ACC112 (cell line): Measurements from ENCODE around the gene TFAP2D.

ENCODE experiments used
- H2AFZ ChIP-seq: fragments of 200-600 bp; sonication (generic); one replicate; pipeline ENCODE4 v1.6.0; 2017; ENCODE audit warnings: antibody characterized with exemption, low read length; ENCODE audit not compliant: unreplicated experiment
- H3K27ac ChIP-seq: fragments of 200-600 bp; sonication (generic); 2 replicates; pipeline ENCODE4 v1.5.1; 2014; ENCODE audit warnings: low read depth, mild to moderate bottlenecking, antibody characterized with exemption, low read length, moderate library complexity
- H3K27me3 ChIP-seq: fragments of 200-600 bp; sonication (generic); 2 replicates; pipeline ENCODE4 v1.6.1; 2014; ENCODE audit warnings: mild to moderate bottlenecking, antibody characterized with exemption, low read length, moderate library complexity, mixed read lengths; ENCODE audit not compliant: insufficient read depth
- H3K36me3 ChIP-seq: fragments of 200-600 bp; sonication (generic); 2 replicates; pipeline ENCODE4 v1.6.1; 2016; ENCODE audit warnings: mild to moderate bottlenecking, antibody characterized with exemption, low read length, moderate library complexity, mixed read lengths; ENCODE audit not compliant: insufficient read depth
- H3K4me1 ChIP-seq: fragments of 200-600 bp; sonication (generic); one replicate; pipeline ENCODE4 v1.6.1; 2016; ENCODE audit warnings: low read length, mixed read lengths; ENCODE audit not compliant: insufficient read depth, unreplicated experiment, control insufficient read depth
- H3K4me3 ChIP-seq: fragments of 200-600 bp; sonication (generic); 2 replicates; pipeline ENCODE4 v1.5.1; 2014; ENCODE audit warnings: mild to moderate bottlenecking, low read depth, low read length
- H3K79me2 ChIP-seq: fragments of 200-600 bp; sonication (generic); one replicate; pipeline ENCODE4 v1.6.0; 2016; ENCODE audit warnings: low read length; ENCODE audit not compliant: control insufficient read depth, unreplicated experiment, insufficient read depth

The TFAP2D gene

DNA sequence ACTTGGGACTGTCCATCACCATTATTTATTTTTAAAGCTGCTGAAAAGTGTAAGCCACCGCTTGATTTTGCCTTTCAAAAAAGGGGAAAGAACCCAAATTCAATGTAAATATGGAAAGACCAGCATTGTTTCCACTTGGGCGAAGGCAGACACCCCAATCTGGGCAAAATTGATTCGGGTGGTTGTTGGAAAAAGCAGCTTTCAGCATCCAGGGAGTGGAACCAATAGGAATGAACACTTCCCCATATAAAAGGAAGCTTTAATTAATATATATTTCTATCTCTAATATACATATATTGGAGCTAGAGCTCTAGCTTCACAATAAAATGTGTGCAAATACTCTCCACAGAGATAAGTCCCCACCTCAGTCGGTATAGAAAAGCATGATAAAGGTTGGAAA, at the start of gene TFAP2D:
Gene TFAP2D, plus strand, starts transcription at position 301 of the 400 bp plus-strand sequence. CDS start 530 bp downstream, outside the sequence.
- Histone ChIP-seq H3K36me3 (no peaks in the 10 kb centered on the region), H3K4me1 (no peaks in the 10 kb centered on the region), H3K27ac (no peak within 1 kb of the TSS), H2AFZ (no peak within 1 kb of the TSS), H3K4me3 (no peak within 1 kb of the TSS), H3K79me2 (no peaks in the 10 kb centered on the region), H3K27me3 (peaks cover 90% of the 10 kb centered on the region)

DNA sequence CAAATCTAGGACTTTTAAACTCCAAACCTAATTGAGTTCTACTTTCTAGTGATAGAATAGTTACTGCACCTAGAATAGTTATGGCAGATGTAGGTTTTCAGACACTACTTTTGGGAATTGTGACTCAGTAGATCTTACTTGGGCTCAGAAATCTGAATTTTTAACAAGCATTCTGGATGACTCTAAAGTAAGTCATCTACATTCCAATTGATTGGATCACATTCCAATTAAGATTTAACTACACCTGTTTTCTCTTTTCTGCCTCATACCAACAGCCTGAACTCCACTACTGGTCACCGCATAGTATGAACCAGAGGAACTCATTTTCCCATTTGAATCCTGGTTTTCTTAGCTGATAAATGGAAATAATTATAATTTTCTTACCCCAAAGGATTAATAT, 49.5 kb upstream of the TFAP2D start:
- H2AFZ ChIP-seq: no peak overlapping the region
- no peaks in the 10 kb centered on the region for H3K36me3 ChIP-seq
- H3K79me2 ChIP-seq: no peaks in the 10 kb centered on the region
- no peak overlapping the region for H3K27ac ChIP-seq
- no peaks in the 10 kb centered on the region for H3K27me3 ChIP-seq
- H3K4me3 ChIP-seq: no peak overlapping the region
- no peaks in the 10 kb centered on the region for H3K4me1 ChIP-seq

DNA sequence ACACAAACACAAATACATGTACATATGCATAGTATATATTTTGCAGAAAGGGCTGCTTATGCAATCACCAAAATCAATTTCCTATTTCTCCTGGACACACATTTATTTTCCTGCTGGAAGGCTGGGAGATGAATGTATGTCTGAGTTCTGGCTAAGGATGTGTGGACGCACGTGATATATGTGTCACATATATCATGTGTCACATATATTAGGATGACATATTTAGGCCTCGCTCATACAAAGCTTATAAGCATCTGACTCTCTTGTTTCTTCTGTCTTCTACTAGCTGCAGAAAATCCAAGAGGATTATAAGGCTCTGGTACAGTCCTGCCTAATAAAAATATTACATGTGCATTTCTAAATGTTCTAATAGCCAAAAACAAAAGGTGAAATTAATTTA, 47.2 kb upstream of the TFAP2D start:
- H3K79me2 ChIP-seq: no peaks in the 10 kb centered on the region
- H3K36me3 ChIP-seq: no peaks in the 10 kb centered on the region
- no peaks in the 10 kb centered on the region for H3K4me1 ChIP-seq
- no peak overlapping the region for H3K27ac ChIP-seq
- H3K27me3 ChIP-seq: no peaks in the 10 kb centered on the region
- H3K4me3 ChIP-seq: no peak overlapping the region
- no peak overlapping the region for H2AFZ ChIP-seq

DNA sequence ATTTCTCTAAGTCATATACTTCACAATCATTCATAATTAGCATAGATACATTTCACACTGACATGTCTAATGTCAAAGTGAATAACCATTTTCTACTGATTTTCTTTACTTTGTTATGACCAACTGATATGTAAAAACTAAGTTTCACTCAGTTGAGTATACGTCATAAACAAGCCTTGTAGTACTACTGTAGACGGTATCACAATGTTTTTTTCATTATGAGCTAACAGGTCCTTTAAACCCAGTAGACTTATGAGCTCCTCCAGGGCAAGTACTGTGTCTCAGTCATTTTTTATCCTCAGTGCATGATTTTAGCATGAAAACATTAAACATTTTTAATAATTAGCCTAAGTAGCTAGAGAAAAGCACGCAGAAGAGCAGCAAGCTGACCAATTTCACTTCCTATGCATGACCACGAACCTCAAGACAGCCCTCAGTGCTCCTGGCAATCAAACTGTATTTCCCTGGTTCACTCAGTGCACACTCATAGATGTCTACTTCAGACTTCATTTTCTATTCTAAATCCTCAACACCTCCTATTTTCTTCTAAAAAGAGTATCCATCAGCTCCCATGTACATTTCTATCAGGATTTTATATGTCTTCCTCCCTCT, 32.0 kb upstream of the TFAP2D start:
- no peak overlapping the region for H3K27ac ChIP-seq

DNA sequence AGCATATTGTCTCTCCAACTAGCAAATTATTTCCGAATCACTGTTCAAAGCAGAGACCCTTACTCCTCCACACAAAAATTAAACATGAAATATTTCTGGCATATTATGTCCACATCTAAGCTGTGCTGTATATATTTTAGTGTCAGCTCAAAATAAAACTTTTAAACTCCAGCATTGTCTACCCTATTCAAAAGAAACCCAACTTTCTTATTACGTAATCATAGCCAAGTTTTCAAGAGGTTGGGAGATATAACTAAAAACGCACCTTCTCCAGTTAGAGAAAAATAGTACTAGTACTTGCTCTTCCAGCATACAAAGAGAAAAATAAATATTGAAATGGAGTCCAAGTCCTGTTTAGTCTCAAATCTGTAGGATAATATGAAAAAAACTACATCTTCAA, 24.1 kb upstream of the TFAP2D start:
- no peaks in the 10 kb centered on the region for H3K27me3 ChIP-seq
- H3K4me1 ChIP-seq: no peaks in the 10 kb centered on the region
- H3K36me3 ChIP-seq: no peaks in the 10 kb centered on the region
- H3K79me2 ChIP-seq: no peaks in the 10 kb centered on the region
- no peak overlapping the region for H3K4me3 ChIP-seq
- no peak overlapping the region for H3K27ac ChIP-seq
- H2AFZ ChIP-seq: no peak overlapping the region

More for the DNA sequence above, 32.0 kb upstream of the TFAP2D start:
- H3K79me2 ChIP-seq: no peaks in the 10 kb centered on the region
- no peak overlapping the region for H3K4me3 ChIP-seq
- no peak overlapping the region for H2AFZ ChIP-seq
- no peaks in the 10 kb centered on the region for H3K36me3 ChIP-seq
- H3K4me1 ChIP-seq: no peaks in the 10 kb centered on the region
- no peaks in the 10 kb centered on the region for H3K27me3 ChIP-seq

DNA sequence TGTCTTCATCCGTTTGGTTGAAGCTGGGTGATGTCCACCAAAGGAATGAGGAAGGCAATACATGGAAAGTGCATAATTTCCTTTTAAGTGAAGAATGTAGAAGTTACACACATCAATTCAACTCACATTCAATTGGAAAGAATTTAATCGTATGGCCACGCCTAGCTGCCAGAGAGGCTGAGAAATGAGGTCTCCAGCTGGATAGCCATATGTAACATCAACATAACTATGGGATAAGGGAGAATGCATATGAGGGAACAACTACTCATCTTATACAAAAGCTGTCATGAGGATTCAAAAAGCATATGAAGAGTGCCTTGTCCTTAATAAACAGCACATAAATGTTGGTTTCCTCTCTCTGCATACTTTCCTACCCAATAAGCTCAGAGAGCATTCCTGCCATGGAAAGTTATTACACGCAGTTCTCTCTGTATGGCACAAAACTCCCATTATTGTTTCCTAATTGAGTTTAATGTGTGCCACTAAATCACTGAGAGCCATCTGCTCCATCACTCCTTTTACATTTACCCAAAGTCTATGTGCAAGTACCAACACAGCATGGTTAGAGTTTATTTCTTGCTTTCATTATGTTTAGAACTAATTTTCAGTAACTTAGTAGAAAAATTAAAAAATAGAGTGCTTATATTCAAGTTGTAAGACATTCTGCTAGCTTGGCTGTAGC, 21.4 kb upstream of the TFAP2D start:
- Histone ChIP-seq H3K36me3 (no peaks in the 10 kb centered on the region), H3K27me3 (0 out of 2 replicates have a peak, but pooled peaks cover 3% of the 10 kb centered on the region), H3K79me2 (no peaks in the 10 kb centered on the region), H3K4me3 (no peak overlapping the region), H3K4me1 (no peaks in the 10 kb centered on the region), H3K27ac (no peak overlapping the region), H2AFZ (no peak overlapping the region)

DNA sequence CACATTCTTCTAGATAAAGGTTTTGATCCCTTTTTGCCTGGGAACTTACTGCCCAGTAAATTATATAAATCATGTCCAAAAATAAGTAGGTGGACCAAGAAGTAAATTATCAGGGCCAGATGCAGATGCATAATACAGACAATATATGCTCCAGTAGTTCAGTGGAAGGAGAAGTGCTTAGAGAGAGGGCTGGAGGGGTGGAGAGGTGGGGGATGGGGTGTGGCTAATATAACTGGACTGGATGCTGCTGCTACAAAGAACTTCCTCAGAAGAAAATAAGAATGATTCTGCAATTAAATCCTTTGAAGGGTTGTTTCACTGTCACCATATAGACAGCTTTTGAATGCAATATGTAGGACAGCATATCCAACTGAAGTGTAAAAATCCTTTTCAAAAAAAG, 14.8 kb upstream of the TFAP2D start:
- Histone ChIP-seq H3K4me1 (no peaks in the 10 kb centered on the region), H3K36me3 (no peaks in the 10 kb centered on the region), H3K27ac (no peak overlapping the region), H3K79me2 (no peaks in the 10 kb centered on the region), H2AFZ (no peak overlapping the region), H3K4me3 (no peak overlapping the region), H3K27me3 (0 out of 2 replicates have a peak, but pooled peaks cover 3% of the 10 kb centered on the region)

DNA sequence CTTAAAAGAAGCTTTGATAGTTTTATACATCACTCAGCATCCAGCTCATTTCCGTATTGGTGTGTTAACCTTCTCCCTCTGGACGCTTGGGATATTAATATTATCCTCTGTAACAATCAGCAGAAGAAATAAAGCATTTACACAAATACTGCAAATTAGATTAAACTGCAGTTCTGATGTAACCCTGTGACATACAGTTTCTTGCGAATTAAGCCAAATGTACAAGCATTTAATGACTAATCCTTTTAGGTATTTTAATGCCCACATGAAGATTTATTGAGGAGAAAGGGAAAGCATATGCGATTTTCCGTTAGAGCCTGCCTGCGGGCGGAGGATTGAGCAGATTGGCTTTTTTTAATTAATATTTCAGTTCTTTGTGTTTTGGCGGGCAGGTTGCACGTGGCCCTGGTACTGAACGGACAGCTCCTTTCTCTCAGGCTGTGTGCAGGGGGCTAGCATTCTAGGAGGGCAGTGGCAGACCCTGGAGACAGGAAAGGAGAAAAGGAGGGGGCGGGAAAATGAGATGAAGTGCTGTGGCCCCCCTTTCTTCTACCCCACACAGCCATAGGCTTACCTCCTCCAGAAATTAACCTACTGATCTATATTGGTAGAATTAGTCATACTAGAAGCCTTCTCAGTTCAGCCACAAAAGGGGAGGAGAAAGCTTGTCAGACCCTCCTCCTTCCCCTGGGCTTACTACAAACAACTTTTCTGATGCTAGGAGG, 14.1 kb upstream of the TFAP2D start:
- no peak overlapping the region for H3K27ac ChIP-seq
- no peaks in the 10 kb centered on the region for H3K36me3 ChIP-seq
- 0 out of 2 replicates have a peak, but pooled peaks cover 3% of the 10 kb centered on the region for H3K27me3 ChIP-seq

DNA sequence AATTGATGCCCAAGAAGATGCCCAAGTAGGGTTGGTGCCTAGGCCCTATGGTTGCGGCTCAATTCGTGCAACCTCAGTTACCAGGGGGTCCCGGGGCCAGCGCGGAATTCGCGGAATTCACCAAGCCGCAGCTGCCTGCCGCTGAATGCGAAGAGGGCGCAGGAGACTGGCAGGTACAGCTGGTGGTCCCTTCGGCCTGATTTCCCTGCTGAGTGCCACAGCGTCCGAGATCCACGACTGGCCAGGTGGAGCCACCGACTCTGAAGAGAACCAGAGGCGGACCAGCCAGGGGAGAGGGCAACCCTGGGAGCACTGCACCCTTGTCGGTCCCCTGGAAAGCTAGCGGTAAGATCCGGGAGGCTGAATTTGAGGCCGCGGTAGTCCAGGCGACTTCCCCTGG, 6.8 kb upstream of the TFAP2D start:
- Histone ChIP-seq H3K36me3 (no peaks in the 10 kb centered on the region), H3K79me2 (no peaks in the 10 kb centered on the region), H2AFZ (no peak overlapping the region), H3K4me3 (no peak overlapping the region), H3K27ac (no peak overlapping the region), H3K27me3 (peaks cover 52% of the 10 kb centered on the region), H3K4me1 (no peaks in the 10 kb centered on the region)

More for the DNA sequence above, 14.1 kb upstream of the TFAP2D start:
- H2AFZ ChIP-seq: no peak overlapping the region
- no peak overlapping the region for H3K4me3 ChIP-seq
- no peaks in the 10 kb centered on the region for H3K4me1 ChIP-seq
- H3K79me2 ChIP-seq: no peaks in the 10 kb centered on the region

DNA sequence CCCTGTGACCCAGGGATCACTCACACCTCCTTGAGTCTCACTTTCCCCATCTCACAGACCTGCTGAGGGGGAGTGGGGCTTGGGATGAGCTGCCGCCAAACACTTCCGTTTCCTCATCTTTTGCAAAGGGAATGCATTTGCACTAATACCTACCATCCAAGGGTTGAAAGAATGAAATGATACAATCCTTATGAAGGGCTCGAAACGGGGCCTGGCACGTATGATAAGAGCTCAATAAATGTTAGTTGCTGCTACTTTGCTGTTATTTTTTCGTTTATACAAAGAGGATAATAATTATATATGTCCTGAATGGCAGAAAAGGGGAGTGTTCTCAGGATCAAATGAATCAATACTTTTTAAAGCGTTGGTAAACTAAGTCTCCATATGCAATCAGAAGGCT, 6.1 kb upstream of the TFAP2D start:
- Histone ChIP-seq H3K79me2 (no peaks in the 10 kb centered on the region), H3K36me3 (no peaks in the 10 kb centered on the region), H3K27me3 (peaks cover 55% of the 10 kb centered on the region), H2AFZ (no peak overlapping the region), H3K27ac (no peak overlapping the region), H3K4me3 (no peak overlapping the region), H3K4me1 (no peaks in the 10 kb centered on the region)
